Measurements from ENCODE around the gene TTC28. TPM values are rescaled to one million over a fixed set of nuclear protein-coding genes. Genes with fewer than 3 reads are reported as not detected.

The TTC28 gene
- total and polyA plus RNA-seq, 10 of the 15 experiments (the other 5 are each of a cell fraction or from before 2014, with no cell fraction given): 0.15 to 8.4 (median 1.4) TPM

- no peak for TF ChIP-seq TBL1XR1 (IDR thresholded peaks at IDR 0.05; ENCODE audit: low read depth, low read length)
- TF ChIP-seq NFIC (IDR thresholded peaks at IDR 0.05; ENCODE audit: low read depth, low read length): no peak
- no peak for TF ChIP-seq TCF3 (IDR thresholded peaks at IDR 0.05; ENCODE audit: borderline replicate concordance, insufficient read depth, low read depth, low read length)
- no peak for TF ChIP-seq SKIL (IDR thresholded peaks at IDR 0.05; ENCODE audit: low read depth, poor library complexity, severe bottlenecking)
- no peak for TF ChIP-seq JUNB (IDR thresholded peaks at IDR 0.05)
- no peak for TF ChIP-seq CHD1 (IDR thresholded peaks at IDR 0.05; ENCODE audit: low read depth, low read length)
- no peak for TF ChIP-seq PBX3 (IDR thresholded peaks at IDR 0.05; ENCODE audit: insufficient replicate concordance, low read depth, low read length)
- no peak for TF ChIP-seq USF2 (IDR thresholded peaks at IDR 0.05; ENCODE audit: borderline replicate concordance, low read depth, low read length)
- TF ChIP-seq FOS (IDR thresholded peaks at IDR 0.05; ENCODE audit: borderline replicate concordance, extremely low read depth, insufficient read length): no peak
- TF ChIP-seq HSF1 (IDR thresholded peaks at IDR 0.05; ENCODE audit: low read depth, low read length): no peak
- no peak for TF ChIP-seq GABPA (IDR thresholded peaks at IDR 0.05; ENCODE audit: low read depth)
- TF ChIP-seq POLR2A (IDR thresholded peaks at IDR 0.05; ENCODE audit: low read depth, low read length): no peak
- no peak for TF ChIP-seq IRF5 (IDR thresholded peaks at IDR 0.05; ENCODE audit: borderline replicate concordance)
Measured at GRCh38 chr22:28174509-28174908, 505.1 kb downstream of the TTC28 start (continued).

All from GM12878 (cell line).